GM10266 (cell line): Measurements from ENCODE around the gene TYSND1.

Experiments
- DNase-seq: peaks from one replicate; pipeline ENCODE4 v3.0.0; 2012; ENCODE audit errors: extremely low spot score
- CTCF ChIP-seq: IDR thresholded peaks from 2 replicates; pipeline ENCODE4 v1.5.1; 2012; ENCODE audit warnings: mild to moderate bottlenecking, low read depth; ENCODE audit not compliant: control insufficient read depth, insufficient read depth; ENCODE audit errors: missing control alignments

TYSND1 gene

DNA sequence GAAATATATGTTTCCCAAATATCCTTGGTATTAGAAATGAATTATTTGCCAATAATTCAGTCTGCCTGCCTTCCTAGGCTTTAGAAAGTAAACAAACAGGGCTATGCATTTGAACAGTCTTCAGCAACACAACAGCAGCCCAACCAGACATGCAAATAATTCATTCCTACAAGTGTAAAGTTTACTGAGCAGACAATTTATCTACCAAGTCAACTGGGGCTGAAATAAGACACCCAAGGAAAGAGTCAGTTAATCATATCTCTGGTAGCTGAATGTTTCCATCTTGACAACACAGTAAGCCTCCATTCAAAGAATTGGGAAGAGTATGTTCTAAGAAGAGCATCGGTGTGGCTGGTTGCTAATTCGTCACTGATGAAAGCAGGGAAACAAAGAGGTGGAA is 52.2 kb downstream of the TYSND1 start:
- DNase-seq, result no peak
- no peak for TF ChIP-seq CTCF

DNA sequence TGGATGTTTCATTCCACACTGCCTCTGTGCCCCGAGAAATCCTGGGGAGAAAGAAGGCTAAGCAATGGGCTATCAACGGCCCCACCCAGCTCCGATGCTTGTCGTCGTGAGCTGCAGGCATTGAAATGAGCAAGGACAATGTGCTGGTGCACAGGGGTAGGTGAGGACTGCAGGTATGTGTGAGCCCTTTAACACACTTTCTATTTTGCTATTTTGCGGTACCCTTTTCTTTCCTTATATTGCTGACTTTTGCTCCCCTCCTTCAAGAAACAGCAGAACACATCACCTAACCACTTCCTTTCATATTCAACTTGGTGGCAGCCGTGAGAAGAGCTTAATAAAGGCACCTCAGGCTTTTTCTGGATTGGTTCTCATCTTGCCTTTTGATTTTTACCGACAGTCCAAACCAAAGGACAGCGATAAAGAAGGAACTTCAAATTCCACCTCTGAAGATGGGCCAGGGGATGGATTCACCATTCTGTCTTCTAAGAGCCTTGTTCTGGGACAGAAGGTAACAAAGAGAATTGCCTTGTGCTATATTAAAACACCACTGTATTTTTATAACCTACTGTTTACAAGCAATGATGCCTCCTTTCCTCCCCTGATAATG is 53.1 kb downstream of the TYSND1 start:
- no peak for DNase-seq
- no peak for TF ChIP-seq CTCF

GRCh38 chr10:70092389-70092718 is 54.1 kb downstream of the TYSND1 start:
- no peak for DNase-seq
- TF ChIP-seq CTCF, result no peak

GRCh38 chr10:70090951-70091350 is 55.5 kb downstream of the TYSND1 start:
- no peak for DNase-seq
- no peak for TF ChIP-seq CTCF

DNA sequence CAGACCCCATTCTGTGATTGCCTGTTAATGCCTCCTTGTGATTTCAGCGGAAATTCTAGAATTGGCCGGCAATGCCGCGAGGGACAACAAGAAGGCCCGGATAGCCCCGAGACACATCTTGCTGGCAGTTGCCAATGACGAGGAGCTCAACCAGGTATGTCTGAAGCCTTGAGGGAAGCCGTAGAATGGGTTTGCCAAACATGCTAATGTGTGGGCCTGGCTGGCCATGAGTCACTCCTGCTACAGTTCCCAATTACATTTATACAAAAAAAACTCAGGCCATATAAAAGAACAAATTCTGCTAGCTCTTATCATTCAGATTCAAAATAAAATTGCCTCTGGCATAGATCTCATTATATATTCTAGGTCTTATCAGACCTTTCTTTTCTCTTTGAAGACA is 56.5 kb downstream of the TYSND1 start:
- TF ChIP-seq CTCF, result no peak
- DNase-seq, result no peak

DNA sequence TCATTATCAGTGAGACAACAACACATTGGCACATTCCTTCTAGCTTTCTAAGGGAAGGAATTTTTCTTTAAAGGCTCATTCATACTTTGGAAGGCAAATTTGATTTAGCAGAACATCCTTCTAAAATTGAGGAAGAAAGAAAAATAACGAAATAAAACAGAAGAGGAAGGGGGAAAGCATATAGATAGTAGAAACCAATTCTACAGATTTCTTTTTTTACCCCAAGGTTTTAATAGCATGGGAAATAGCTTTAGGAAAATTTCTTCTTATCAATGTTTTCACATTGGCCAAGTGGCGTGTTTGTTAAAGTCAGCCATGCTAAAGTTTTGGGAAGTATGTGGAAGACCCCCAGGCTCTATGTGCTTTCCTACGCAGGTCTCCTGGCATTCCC is 58.2 kb downstream of the TYSND1 start:
- no peak for DNase-seq
- no peak for TF ChIP-seq CTCF
